A673 (cell line): ENCODE measurements around the gene ZSCAN10.

Experiments
- EZH2 ChIP-seq: fragments of 200-600 bp; sonication (generic); IDR thresholded peaks from 2 replicates; pipeline ENCODE4 v1.6.1; 2017; ENCODE audit warnings: borderline replicate concordance, low read depth, mild to moderate bottlenecking, mixed read lengths, antibody characterized with exemption, low read length; ENCODE audit not compliant: poor library complexity, severe bottlenecking
- TF ChIP-seq, protein P1 (sequence below): fragments of 300-800, 200-600 bp; sonication (generic); conservative IDR thresholded peaks from 2 replicates; pipeline ENCODE4 v1.5.1; 2017; ENCODE audit warnings: low read depth, mild to moderate bottlenecking, antibody characterized with exemption, low read length, moderate library complexity, mixed read lengths

DNA sequence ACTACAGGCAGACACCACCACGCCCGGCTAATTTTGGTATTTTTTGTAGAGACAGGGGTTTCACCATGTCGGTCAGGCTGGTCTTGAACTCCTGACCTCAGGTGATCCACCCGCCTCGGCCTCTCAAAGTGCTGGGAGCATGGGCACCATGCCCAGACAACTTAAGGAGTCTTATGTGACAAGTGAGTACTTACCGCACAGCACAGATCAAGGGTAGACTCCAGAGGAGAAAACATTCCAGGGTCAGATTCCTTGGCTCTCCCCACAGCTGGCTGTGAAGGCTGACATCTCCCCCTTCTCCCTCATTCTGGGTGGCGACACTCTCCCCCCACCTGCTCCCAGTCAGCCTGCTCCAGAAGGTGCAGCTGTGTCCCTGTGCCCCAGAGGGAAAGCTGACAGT is 10.6 kb downstream of the ZSCAN10 start:
- TF ChIP-seq, protein P1, sequence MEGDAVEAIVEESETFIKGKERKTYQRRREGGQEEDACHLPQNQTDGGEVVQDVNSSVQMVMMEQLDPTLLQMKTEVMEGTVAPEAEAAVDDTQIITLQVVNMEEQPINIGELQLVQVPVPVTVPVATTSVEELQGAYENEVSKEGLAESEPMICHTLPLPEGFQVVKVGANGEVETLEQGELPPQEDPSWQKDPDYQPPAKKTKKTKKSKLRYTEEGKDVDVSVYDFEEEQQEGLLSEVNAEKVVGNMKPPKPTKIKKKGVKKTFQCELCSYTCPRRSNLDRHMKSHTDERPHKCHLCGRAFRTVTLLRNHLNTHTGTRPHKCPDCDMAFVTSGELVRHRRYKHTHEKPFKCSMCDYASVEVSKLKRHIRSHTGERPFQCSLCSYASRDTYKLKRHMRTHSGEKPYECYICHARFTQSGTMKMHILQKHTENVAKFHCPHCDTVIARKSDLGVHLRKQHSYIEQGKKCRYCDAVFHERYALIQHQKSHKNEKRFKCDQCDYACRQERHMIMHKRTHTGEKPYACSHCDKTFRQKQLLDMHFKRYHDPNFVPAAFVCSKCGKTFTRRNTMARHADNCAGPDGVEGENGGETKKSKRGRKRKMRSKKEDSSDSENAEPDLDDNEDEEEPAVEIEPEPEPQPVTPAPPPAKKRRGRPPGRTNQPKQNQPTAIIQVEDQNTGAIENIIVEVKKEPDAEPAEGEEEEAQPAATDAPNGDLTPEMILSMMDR, result no peak
- TF ChIP-seq EZH2, result no peak
